Epithelial cell of prostate (primary cell): Measurements from ENCODE around the gene MORN1.

Experiments used
- DNase-seq: peaks from one replicate; pipeline ENCODE4 v3.0.0-alpha.2; 2011; ENCODE audit warnings: low read depth, low spot score
- H3K27ac ChIP-seq: fragments of 450-650 bp; 2 replicates; pipeline ENCODE4 v1.5.1; 2017; ENCODE audit warnings: mild to moderate bottlenecking

Gene MORN1

DNA sequence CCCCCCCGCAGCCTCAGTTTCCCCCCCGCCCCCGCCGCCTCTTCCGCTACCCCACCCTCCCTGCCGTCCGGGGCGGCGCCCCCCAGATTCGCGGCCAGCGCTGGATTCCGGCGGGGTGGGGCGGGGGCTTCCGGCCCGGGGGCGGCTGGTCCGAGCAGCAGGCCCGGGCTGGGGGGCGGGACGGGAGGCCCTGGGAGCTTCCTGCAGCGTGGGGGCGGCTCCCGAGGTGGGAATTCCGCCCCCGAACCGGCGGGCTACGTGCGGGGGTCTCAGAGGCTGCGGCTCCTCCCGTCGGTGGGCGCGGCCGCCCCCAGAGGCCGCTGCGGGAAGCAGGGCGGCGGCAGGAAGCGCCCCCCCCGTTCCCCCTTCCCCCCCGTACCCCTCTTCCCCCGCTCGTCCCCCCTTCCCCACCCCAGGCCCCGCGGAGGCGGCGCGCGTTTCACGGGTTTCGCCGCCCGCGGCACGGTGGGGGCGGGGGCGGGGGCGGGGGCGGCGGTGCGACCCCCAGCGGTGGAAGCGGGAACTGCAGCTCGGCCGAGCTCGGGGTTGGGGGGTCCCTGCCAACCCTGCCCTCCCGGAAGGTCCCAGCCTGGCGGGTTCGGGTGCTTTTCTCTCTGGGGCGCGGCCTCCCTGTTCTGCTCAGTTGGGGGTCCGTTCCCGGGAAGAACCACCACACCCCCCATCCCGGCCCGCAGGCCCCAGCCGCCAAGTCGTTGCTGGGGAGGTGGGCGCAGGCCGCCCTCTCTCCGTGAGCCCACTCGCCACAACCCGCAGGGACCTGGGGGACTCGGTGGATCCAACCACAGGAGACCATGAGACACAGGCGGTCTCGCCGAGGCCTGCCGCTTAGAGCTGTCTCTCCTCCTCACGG, 76.3 kb downstream of the MORN1 start:
- DNase-seq = no peak
- peak overlapping the region; percentile 46 for H3K27ac ChIP-seq

DNA sequence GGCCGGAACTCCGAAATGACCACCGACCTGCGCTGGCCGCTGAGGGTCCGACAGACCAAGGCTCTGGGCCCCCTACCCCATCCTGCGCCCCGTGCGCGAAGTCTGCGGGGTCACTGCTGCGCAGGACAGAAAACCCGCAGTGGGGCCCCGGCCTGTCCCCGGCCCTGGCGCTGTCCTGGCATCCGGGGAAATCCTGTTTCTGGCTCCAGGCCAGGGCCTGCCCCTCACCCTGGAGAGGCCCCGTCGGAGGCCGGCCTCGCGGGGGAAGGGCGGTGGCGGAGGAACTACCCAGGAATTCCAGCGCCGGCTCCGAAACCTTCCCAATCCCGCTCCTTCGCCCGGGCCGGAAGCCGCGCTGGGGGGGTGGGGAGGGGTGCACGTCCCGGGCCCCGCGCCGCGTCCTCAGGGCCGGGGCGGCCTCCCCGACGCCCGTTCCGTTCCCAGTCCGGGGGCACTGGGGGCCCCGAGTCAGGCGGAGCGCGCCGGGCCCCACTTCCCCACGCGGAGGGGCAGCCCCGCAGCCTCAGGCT, 77.0 kb downstream of the MORN1 start:
- no peak for DNase-seq
- peak overlapping the region; percentile 46 for H3K27ac ChIP-seq

DNA sequence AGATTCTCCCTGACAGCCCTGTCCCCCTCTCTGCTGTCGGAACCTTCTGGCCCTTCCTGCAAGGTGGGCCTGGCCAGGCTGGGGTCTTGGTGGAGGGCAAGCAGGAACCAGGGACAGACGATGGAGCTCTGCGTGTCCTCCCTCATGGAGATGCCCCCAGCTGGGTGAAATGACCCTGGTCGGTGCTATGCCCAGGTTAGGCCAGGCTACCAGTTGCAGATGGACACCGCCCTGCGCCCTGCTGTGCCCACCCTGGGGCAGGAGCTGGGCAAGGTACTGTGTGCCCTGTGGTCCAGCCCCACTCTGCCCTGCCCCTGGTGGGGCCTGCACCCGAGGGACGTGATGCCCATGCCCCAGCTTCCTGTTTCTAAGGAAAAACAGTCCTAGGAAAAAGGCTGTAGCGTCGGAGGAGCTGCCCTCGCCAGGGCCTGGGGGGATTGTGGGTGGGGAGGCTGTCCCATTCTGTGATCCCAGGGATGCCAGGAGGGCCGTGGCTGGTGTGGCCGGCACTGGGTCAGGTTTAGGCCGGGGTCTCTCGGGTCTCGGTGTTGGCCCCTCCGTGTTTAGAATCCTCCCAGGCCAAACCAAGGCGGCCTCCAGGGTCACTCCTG, 77.6 kb downstream of the MORN1 start:
- no peak overlapping the region for H3K27ac ChIP-seq
- DNase-seq = no peak

DNA sequence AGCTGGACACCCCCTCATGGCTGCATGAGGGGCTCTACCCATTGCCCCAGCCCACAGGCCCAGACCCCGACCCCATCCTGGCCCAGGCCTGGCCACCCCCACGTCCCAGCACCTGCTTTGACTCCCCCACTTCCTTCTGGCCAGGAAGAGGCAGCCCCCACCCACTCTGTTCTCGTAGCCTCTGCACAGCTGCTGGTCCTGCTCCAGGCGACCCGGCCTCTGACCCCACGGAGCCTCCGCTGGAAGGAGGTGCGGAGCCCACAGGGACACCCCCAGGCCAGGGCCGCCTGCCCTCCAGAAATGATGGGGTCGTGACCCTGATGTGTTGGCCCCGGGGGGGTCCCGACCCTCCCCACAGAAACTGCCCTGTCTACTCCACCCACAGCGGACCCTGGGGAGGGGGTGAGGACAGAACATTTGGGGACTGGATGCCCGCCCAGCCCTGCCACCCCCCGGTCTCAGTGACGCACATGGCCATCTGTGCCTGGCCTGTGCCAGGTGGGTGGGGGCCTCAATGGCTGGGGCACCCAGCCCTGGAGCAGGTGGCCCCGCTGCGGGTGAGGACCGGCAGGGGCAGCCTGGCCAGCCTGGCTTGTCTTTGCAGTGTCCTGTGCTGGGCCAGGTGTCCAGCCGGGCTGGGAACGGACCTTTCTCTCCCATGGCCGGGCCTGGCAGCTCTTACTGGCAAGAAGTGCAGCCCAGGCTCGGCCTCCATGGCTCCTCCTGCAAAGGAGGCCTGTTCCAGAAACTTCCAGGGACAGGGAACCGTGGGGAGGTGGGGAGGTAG, 78.6 kb downstream of the MORN1 start:
- no peak for DNase-seq

DNA sequence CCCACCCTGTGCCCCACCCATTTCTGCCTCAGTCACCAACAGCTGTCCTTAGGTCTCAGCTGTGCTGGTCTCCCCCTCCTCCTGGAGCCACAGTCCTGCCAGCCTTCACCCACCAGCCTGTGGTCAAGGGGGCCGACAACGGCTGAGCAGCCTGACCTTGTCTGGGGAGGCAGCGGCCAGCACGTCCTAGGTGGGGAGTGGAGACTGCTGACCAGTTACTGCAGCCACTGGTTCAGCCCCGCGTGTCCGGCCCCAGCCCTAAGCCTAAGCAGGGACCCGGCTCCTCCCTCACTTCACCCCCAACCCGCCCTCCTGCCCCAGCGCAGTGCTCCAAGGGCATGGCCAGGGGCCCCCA, 79.2 kb downstream of the MORN1 start:
- no peak overlapping the region for H3K27ac ChIP-seq
- no peak for DNase-seq

More for the DNA sequence above, 78.6 kb downstream of the MORN1 start:
- H3K27ac ChIP-seq = no peak overlapping the region

DNA sequence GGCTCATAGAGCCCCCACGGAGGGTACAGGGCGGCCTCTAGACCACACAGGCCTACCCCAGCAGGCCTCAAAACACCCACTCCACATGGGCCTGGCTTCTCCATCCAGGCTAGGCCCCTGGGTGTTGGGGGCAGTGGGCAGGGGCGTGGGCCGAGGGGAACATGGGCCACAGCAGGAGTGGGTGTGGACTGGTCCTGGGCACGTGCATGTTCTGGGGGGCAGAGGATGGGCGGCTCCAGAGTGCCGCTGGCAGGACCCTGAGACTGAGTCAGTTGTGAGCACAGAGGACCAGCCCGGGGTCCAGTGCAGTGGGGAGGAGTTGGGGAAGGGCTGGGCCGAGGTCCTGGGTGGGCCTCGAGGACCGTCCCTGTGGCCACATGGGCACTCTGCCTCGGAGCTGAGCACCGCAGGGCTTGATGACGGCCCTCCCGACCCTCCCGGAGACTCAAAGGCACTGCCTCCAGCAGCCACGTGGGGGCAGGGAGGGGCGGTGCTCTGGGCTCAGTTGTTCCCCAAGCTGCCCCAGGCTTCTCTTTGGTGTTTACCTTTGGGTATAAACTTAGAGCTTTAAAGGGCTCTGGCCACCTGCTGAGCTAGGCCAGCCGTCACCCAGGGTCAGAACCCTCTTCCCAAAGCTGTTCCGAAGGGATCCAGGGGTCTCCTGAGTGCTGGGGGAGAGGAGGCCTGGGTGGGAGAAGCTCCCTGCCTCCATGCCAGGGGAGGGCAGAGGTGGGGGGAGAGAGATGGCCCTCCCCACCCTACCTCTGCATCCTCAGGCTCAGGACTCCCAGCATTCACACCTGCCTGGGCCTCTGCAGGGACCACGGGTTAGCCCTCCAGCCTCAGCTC, 79.9 kb downstream of the MORN1 start:
- DNase-seq = no peak
- H3K27ac ChIP-seq = no peak overlapping the region

DNA sequence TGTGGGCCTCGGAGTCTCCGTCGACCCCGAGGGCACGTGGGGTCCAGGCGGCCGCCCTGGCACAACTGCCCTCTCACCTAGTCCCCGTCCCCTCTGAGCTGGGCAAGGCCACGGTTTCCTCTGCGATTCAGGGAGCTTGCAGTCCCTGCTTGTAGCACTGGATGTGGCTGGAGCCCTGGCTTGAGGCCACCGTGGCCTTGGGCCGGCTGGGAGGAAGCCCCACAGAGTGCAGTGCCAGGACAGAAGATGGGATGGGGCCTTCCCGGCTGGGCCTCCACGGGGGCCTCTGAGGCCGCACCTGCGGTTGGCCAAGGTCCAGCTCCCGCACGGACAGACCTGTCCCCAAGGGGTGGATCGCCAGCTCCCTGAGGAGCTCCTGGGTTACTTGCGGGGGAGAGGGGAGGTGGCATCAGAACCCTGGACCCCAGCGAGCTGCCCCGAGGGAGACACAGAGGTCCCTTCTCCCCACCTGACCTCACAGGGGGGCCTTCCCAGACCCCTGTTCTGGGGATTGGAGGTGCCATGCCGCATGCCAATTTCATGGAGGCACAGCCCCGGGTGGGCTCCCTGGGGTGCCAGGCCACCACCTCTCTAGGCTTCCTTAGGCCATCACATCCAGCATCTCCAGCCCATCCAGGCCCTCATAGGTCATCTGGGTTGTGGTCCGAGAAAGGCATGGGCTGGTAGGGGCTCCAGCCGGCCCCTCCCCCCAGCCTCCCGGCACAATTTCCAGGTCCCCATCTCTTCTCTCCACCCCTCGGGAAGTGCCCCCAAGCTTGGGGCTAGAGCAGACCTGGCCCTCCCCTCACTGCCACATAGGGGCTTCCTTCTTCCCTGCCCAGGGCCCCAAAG, 80.8 kb downstream of the MORN1 start:
- no peak overlapping the region for H3K27ac ChIP-seq
- DNase-seq = no peak

DNA sequence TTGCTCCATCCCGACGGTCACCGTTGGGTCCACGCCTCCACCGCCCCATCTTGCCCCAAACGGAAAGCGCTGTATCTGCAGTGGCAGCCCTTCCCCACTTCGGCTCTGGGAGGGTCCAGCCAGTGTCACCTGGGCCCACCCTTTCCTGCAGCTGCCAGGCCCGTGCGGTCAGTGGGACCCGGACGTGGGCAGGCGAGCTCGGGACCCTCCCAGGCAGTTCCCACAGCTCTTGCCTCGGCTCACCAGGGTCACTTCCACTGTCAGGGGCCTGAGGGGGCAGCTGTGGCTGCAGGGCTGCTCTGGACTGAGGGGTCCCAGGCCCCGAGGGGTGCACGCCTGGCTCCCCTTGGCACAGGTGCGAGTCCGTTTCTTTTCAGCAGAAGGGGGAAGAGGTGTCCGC, 82.5 kb downstream of the MORN1 start:
- DNase-seq = no peak
- H3K27ac ChIP-seq = no peak overlapping the region

DNA sequence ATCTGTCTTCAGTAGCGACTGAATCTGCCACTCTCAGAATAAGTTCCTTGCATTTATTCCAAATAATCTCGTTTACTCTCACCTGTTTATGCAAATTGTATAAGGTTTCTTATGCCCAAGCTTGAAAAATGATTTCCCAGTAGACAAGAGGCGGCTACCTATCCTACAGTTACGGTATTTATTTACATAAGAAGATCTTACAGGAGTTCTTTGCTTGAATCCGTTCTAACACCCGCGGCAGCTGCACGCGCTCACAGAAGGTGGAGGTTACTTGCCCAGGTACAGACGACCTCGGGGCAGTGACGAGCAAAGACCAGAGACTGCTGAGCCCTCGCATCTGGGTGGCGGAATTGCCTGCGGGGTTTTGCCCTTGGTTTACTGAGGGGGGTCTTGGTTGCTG, 83.4 kb downstream of the MORN1 start:
- no peak for DNase-seq
- no peak overlapping the region for H3K27ac ChIP-seq

DNA sequence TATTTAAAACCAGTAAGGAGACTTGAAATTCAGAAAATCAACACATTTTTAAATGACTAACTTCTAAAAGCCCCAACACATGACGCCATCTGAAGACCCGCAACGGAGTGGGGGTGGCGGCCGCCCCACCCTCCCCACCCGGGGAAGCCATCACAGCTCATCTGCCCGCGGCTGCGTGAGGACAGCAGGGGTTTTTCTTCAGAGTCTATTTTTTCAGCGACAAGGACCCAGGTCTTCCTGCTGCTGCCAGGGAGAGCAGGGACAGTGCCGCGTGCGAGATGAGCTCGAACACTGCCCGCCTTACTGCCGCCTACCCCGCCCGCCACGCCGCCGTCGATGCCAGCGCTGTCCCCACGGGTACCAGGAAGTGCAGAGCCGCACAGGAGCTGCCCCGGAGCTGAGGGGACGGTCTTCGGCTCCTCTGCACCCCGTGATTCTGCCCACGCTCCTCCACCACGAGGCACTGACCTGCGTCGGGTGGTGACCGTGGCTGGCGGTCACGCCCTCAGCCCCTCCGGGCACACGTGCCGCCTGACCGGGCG, 84.2 kb downstream of the MORN1 start:
- DNase-seq = no peak
- H3K27ac ChIP-seq = no peak overlapping the region

DNA sequence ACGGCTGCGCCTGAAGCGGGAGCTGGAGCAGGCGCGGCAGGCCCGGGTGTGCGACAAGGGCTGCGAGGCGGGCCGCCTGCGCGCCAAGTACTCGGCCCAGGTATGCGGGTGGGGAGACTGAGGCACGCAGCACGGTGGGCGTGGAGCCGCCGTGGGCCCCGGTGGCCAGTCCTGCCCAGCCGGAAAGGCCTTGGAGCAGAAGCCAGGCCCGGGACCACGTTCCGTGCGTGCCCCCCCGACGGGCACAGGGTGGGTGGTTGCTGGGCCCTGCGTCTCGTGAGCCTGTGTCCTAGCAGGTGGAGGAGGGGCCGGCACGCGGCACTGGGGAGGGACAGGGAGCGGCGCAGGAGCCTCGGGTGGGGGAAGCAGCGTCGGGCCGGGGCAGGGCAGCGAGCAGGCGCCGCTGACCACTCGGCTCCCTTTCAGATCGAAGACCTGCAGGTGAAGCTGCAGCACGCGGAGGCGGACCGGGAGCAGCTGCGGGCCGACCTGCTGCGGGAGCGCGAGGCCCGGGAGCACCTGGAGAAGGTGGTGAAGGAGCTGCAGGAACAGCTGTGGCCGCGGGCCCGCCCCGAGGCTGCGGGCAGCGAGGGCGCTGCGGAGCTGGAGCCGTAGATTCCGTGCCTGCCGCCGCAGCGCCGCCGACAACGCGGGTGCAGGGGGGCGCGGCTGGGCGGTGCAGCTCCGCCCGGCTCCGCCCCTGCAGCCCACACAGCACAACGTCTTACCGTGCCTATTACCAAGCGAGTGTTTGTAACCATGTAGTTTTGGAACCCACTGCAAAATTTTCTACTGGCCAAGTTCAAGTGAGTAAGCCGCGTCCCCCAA, 85.0 kb downstream of the MORN1 start:
- no peak for DNase-seq
- H3K27ac ChIP-seq = no peak overlapping the region

DNA sequence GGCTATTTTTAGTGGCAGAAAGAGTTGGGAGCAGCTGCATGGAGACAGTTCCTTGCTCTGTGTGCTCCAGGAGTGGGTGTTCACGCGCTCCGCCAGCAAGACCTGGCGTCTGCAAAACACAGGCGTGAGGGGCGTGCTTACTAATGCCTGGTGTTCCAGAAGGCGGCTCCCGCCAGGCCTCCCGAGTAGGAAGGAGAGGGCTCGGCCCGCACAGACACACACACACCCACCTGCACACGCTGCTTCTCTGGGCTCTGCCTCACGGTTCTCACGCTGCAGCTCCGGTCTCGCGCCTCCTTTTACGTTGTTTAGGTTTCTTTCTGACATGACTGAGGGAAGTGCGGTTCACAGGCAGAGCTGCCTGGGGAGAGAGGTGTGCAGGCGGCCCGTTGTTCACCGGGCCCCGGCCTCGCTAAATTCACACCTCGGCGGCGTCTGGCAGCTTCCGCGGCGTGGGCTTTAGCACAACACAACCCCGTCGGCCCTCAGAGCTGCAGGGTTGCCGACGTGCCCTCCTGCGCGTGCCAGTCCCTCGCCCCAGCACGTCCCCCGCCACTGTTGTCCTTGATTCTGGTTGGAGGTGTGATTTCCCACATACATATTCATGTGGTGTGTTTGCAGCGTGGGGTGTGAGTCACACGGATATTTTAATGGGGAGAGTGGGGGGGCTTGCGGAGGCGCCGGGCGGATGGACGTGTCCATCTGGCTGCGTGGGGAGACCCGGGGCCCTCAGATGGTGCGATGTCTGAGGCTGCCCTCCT, 86.3 kb downstream of the MORN1 start:
- no peak for DNase-seq
- no peak overlapping the region for H3K27ac ChIP-seq

DNA sequence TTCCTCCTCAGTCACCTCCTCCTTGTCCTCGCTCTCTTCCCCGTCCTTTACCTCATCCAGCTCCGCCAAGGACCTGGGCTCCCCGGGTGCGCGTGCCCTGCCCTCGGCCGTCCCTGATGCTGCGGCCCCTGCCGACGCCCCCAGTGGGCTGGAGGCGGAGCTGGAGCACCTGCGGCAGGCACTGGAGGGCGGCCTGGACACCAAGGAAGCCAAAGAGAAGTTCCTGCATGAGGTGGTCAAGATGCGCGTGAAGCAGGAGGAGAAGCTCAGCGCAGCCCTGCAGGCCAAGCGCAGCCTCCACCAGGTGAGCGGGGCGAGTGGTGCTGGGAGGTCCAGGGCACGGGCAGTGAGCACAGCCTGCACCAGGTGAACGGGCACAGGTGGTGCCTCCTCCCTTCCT, 87.1 kb downstream of the MORN1 start:
- no peak overlapping the region for H3K27ac ChIP-seq
- no peak for DNase-seq

DNA sequence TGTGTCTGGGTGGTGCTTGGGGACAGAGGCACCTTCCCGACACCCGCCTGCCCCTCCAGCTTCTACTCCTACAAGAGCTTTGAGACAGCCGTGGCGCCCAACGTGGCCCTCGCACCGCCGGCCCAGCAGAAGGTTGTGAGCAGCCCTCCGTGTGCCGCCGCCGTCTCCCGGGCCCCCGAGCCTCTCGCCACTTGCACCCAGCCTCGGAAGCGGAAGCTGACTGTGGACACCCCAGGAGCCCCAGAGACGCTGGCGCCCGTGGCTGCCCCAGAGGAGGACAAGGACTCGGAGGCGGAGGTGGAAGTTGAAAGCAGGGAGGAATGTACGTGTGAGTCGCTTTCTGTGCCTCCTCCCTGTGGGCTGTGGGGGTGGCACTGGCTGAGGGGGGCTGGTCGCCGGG, 87.6 kb downstream of the MORN1 start:
- no peak for DNase-seq
- no peak overlapping the region for H3K27ac ChIP-seq

DNA sequence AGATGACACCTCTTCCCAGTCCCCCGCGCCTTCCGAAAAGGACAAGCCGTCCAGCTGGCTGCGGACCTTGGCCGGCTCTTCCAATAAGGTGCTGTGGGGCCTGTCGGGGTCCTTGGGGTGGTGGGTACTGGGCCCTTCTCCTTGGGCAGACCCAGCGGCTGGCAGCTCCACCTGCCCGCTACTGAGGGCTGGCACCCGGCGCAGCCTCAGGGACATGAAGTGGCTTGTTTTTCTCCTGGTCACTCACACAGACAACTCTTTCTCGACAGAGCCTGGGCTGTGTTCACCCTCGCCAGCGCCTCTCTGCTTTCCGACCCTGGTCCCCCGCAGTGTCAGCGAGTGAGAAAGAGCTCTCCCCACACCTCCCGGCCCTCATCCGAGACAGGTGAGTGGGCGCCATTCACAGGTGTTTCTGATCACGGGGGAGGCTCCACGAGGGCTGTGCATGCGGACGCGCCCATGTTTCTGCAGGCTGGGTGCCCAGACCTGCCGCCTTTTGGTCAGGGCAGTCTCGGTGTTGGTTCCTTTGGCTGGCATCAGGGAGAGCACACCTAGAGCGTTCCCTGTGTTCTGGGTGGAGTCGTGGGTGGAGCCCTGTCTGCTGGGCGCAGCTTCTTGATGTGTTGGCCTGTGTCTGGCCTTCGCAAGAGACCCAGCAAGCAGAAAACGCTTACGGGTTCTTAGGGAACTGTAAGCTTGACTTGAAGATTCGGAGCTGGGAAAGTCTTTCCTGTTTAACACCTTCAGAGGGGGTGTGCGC, 88.2 kb downstream of the MORN1 start:
- no peak for DNase-seq
- no peak overlapping the region for H3K27ac ChIP-seq

DNA sequence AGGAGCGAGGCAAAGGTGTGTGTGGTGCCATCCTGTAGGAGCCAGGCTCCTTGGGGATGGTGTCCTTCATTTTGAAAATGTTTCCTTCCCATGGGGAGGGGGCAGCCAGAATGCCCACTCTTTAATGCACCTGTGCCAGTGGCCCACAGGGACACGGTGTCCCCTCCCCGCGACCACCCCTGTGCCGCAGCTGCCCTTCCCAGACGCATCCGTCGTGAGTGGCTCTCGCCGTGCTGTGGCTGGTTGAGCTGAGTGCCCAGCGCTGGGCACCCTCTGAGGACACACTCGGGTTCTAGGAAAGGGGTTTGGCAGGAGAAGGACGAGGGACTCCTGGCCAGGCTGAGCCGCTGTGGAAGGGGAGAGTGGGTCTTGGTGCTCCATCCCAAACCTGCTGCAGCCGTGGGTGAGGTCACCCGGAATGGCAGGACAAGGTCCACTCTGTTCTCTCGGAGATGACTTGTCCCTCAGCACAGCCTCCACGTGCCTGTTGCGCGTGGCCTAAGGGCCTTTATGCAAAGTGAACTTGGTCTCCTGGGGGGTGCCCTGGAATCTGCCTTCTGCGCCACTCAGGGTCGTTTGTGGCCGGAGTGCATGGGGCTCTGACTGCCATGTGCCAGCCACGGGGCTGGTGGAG, 88.9 kb downstream of the MORN1 start:
- no peak for DNase-seq
- no peak overlapping the region for H3K27ac ChIP-seq
